H1 (cell line): Measurements from ENCODE around the gene PORCN. TPM values are rescaled to one million over a fixed set of nuclear protein-coding genes. Genes with fewer than 3 reads are reported as not detected.

ENCODE experiments used
- CTCF ChIA-PET: fragments of 300-600 bp; sonication (Branson Sonifier 250); formaldehyde crosslinking; loops from one replicate; lab custom pipeline; 2021; ENCODE audit not compliant: partially characterized antibody; lab: Charles Lee
- POLR2A ChIA-PET: fragments of 300-600 bp; sonication (Branson Sonifier 250); formaldehyde crosslinking; loops from one replicate; lab custom pipeline; 2021; ENCODE audit warnings: inconsistent platforms; ENCODE audit not compliant: partially characterized antibody; lab: Charles Lee
- DNase-seq, 2 experiments: peaks; one replicate each; pipeline versions ENCODE4 v3.0.0 to v3.0.0-alpha.2; 2010 to 2022; ENCODE audit warnings: low spot score in 2 of 2, low read depth in 1 of 2, mixed read lengths in 1 of 2
- FAIRE-seq: peaks from 2 replicates; lab custom pipeline; 2011; peaks lifted over from hg19 to GRCh38; lab: Jason Lieb, UNC
- H2AFZ ChIP-seq: 2 replicates; pipeline ENCODE4 v1.8.1; 2012; ENCODE audit warnings: low read length, inconsistent platforms
- H2AK5ac ChIP-seq: 2 replicates; pipeline ENCODE4 v1.6.1; 2013; ENCODE audit warnings: low read depth, low read length
- H2BK120ac ChIP-seq: replicated peaks from 2 replicates; pipeline ENCODE3; 2013; ENCODE audit warnings: low read depth, low read length, inconsistent platforms
- H2BK12ac ChIP-seq: 2 replicates; pipeline ENCODE4 v1.6.1; 2013; ENCODE audit warnings: low read depth, low read length
- H2BK15ac ChIP-seq: 2 replicates; pipeline ENCODE4 v1.6.1; 2013; ENCODE audit warnings: low read length
- H2BK20ac ChIP-seq: 2 replicates; pipeline ENCODE4 v1.6.1; 2013; ENCODE audit warnings: low read length
- H2BK5ac ChIP-seq: 2 replicates; pipeline ENCODE4 v1.6.1; 2013; ENCODE audit warnings: low read depth, low read length
- H3K14ac ChIP-seq: 2 replicates; pipeline ENCODE4 v1.6.1; 2013; ENCODE audit warnings: inconsistent platforms; ENCODE audit not compliant: insufficient read length
- H3K18ac ChIP-seq: 2 replicates; pipeline ENCODE4 v1.6.1; 2013; ENCODE audit warnings: low read length; ENCODE audit errors: extremely low read depth
- H3K23ac ChIP-seq: 2 replicates; pipeline ENCODE4 v1.6.1; 2013; ENCODE audit warnings: inconsistent platforms; ENCODE audit not compliant: insufficient read length
- H3K23me2 ChIP-seq: 2 replicates; pipeline ENCODE4 v1.6.1; 2013; ENCODE audit warnings: low read depth, low read length
- H3K27ac ChIP-seq: 2 replicates; pipeline ENCODE4 v1.6.1; 2011; ENCODE audit warnings: low read depth, low read length, inconsistent platforms
- H3K27me3 ChIP-seq, 4 experiments: replicated peaks in 1 of 4; 1 replicate in 1 of 4; 2 replicates in 3 of 4; pipeline versions ENCODE4 v1.6.1 to v1.8.1; 2011 to 2013; ENCODE audit warnings: low read length in 3 of 4, mild to moderate bottlenecking in 3 of 4, inconsistent platforms in 2 of 4, mixed read lengths in 2 of 4, moderate library complexity in 1 of 4; ENCODE audit not compliant: control insufficient read depth in 3 of 4, insufficient read depth in 3 of 4; ENCODE audit errors: extremely low read depth in 1 of 4
- H3K36me3 ChIP-seq, 4 experiments: 2 replicates each; pipeline versions ENCODE4 v1.6.1 to v1.8.1; 2011 to 2013; ENCODE audit warnings: mild to moderate bottlenecking in 4 of 4, low read length in 3 of 4, moderate library complexity in 2 of 4, control low read depth in 1 of 4, inconsistent platforms in 1 of 4; ENCODE audit not compliant: insufficient read depth in 4 of 4, control insufficient read depth in 2 of 4
- H3K4ac ChIP-seq: replicated peaks from 2 replicates; pipeline ENCODE3; 2013; ENCODE audit warnings: low read length, low read depth, mixed read lengths, inconsistent platforms; ENCODE audit not compliant: insufficient read length
- H3K4me1 ChIP-seq, 4 experiments: replicated peaks in 1 of 4; 1 replicate in 1 of 4; 2 replicates in 3 of 4; pipeline versions ENCODE4 v1.6.1 to v1.8.1; 2011 to 2013; ENCODE audit warnings: low read length in 3 of 4, inconsistent platforms in 2 of 4, mixed read lengths in 1 of 4; ENCODE audit not compliant: insufficient read depth in 4 of 4, control insufficient read depth in 3 of 4
- H3K4me2 ChIP-seq, 2 experiments: 2 replicates each; pipeline versions ENCODE4 v1.6.1 to v1.8.1; 2011 to 2013; ENCODE audit warnings: low read depth in 2 of 2, low read length in 2 of 2, control low read depth in 1 of 2, inconsistent platforms in 1 of 2, mild to moderate bottlenecking in 1 of 2; ENCODE audit not compliant: insufficient read depth in 1 of 2
- H3K4me3 ChIP-seq, 4 experiments: fragments of 200-600, 300-600 bp in 1 of 4; sonication (generic), shearing (Covaris generic), sonication (Bioruptor Twin) in 1 of 4; 2 replicates each; pipeline versions ENCODE4 v1.5.1 to v1.8.1; 2011 to 2016; ENCODE audit warnings: low read length in 4 of 4, low read depth in 3 of 4, control low read depth in 2 of 4, inconsistent platforms in 2 of 4, mild to moderate bottlenecking in 2 of 4, mixed read lengths in 1 of 4, moderate library complexity in 1 of 4; ENCODE audit not compliant: insufficient read depth in 2 of 4; ENCODE audit errors: extremely low read depth in 1 of 4
- H3K56ac ChIP-seq: replicated peaks from 2 replicates; pipeline ENCODE3; 2013; ENCODE audit warnings: low read depth, mild to moderate bottlenecking, mixed read lengths, low read length, inconsistent platforms; ENCODE audit not compliant: insufficient read length
- H3K79me1 ChIP-seq: 2 replicates; pipeline ENCODE4 v1.6.1; 2013; ENCODE audit warnings: low read depth, low read length, control low read depth
- H3K79me2 ChIP-seq, 2 experiments: 2 replicates each; pipeline versions ENCODE4 v1.6.1 to v1.8.1; 2012 to 2013; ENCODE audit warnings: low read length in 2 of 2, mild to moderate bottlenecking in 2 of 2, inconsistent platforms in 1 of 2; ENCODE audit not compliant: insufficient read depth in 2 of 2, control insufficient read depth in 1 of 2
- H3K9ac ChIP-seq, 4 experiments: replicated peaks in 1 of 4; 1 replicate in 1 of 4; 2 replicates in 3 of 4; pipeline versions ENCODE4 v1.6.1 to v1.8.1; 2011 to 2013; ENCODE audit warnings: low read depth in 3 of 4, low read length in 3 of 4, control low read depth in 2 of 4, mild to moderate bottlenecking in 2 of 4, moderate library complexity in 2 of 4, inconsistent platforms in 1 of 4; ENCODE audit errors: extremely low read depth in 1 of 4
- H3K9me3 ChIP-seq, 2 experiments: 2 replicates each; pipeline versions ENCODE4 v1.6.1 to v1.8.1; 2012 to 2013; ENCODE audit warnings: mild to moderate bottlenecking in 2 of 2, moderate library complexity in 2 of 2, control low read depth in 1 of 2, inconsistent platforms in 1 of 2, low read depth in 1 of 2, low read length in 1 of 2, mixed read lengths in 1 of 2; ENCODE audit not compliant: insufficient read depth in 2 of 2
- H4K20me1 ChIP-seq, 2 experiments: replicated peaks in 1 of 2; 2 replicates each; pipeline versions ENCODE3 to v1.8.1; 2011 to 2013; ENCODE audit warnings: inconsistent platforms in 2 of 2, low read length in 2 of 2, mild to moderate bottlenecking in 1 of 2; ENCODE audit not compliant: insufficient read depth in 2 of 2, control insufficient read depth in 1 of 2
- H4K5ac ChIP-seq: 2 replicates; pipeline ENCODE4 v1.6.1; 2013; ENCODE audit warnings: low read length, low read depth, mixed read lengths, inconsistent platforms; ENCODE audit not compliant: insufficient read length
- H4K8ac ChIP-seq: 2 replicates; pipeline ENCODE4 v1.8.0; 2013; ENCODE audit warnings: mild to moderate bottlenecking, moderate library complexity, low read length, inconsistent platforms; ENCODE audit not compliant: insufficient read depth; ENCODE audit errors: extremely low read depth
- H4K91ac ChIP-seq: replicated peaks from 2 replicates; pipeline ENCODE3; 2013; ENCODE audit warnings: low read length, mixed read lengths, inconsistent platforms; ENCODE audit not compliant: insufficient read length
- ATF3 ChIP-seq: IDR thresholded peaks from 2 replicates; pipeline ENCODE4 v1.6.1; 2011; ENCODE audit warnings: low read depth, mild to moderate bottlenecking, low read length; ENCODE audit not compliant: insufficient read depth
- CBX5 ChIP-seq: fragments of 300-800, 300-1000 bp; sonication (generic); IDR thresholded peaks from 2 replicates; pipeline ENCODE4 v1.7.1; 2016; ENCODE audit warnings: antibody characterized with exemption, low read length, low read depth
- CTBP2 ChIP-seq: IDR thresholded peaks from 2 replicates; pipeline ENCODE4 v1.7.0; 2011; ENCODE audit warnings: borderline replicate concordance, mild to moderate bottlenecking, moderate library complexity, mixed read lengths, low read length; ENCODE audit not compliant: insufficient read depth, insufficient read length
- E2F6 ChIP-seq: IDR thresholded peaks from 2 replicates; pipeline ENCODE4 v1.6.1; 2012; ENCODE audit warnings: inconsistent platforms
- GTF2F1 ChIP-seq: IDR thresholded peaks from 2 replicates; pipeline ENCODE4 v1.6.1; 2012; ENCODE audit warnings: low read depth, low read length, improper control_type of control experiment, borderline replicate concordance
- HDAC2 ChIP-seq, 2 experiments: fragments of 300-600 bp in 1 of 2; sonication (generic) in 1 of 2; IDR thresholded peaks; 2 replicates each; pipeline ENCODE4 v1.6.1; 2011 to 2012; ENCODE audit warnings: low read depth in 2 of 2, low read length in 2 of 2, mild to moderate bottlenecking in 2 of 2, moderate library complexity in 2 of 2, borderline replicate concordance in 1 of 2, inconsistent platforms in 1 of 2
- HDAC6 ChIP-seq: IDR thresholded peaks from one replicate; pipeline ENCODE4 v1.7.1; 2012; ENCODE audit warnings: low read depth, mild to moderate bottlenecking, inconsistent platforms, low read length, moderate library complexity
- JUND ChIP-seq: IDR thresholded peaks from 2 replicates; pipeline ENCODE4 v1.6.1; 2011; ENCODE audit warnings: mild to moderate bottlenecking, improper control_type of control experiment, low read length
- MAFK ChIP-seq: IDR thresholded peaks from 2 replicates; pipeline ENCODE4 v1.6.1; 2012; ENCODE audit warnings: low read depth, mild to moderate bottlenecking, improper control_type of control experiment, low read length
- NANOG ChIP-seq: IDR thresholded peaks from 2 replicates; pipeline ENCODE4 v1.6.1; 2011; ENCODE audit warnings: low read length, low read depth, mild to moderate bottlenecking, inconsistent platforms; ENCODE audit not compliant: insufficient read depth, poor library complexity, severe bottlenecking
- SRF ChIP-seq: IDR thresholded peaks from 2 replicates; pipeline ENCODE4 v1.6.1; 2011; ENCODE audit warnings: mild to moderate bottlenecking, low read depth, low read length, moderate library complexity
- TAF1 ChIP-seq: IDR thresholded peaks from 2 replicates; pipeline ENCODE4 v1.6.1; 2011; ENCODE audit warnings: mild to moderate bottlenecking, low read depth, low read length
- WGBS, 2 experiments: shearing (Covaris generic) in 1 of 2; methylation state at CpG; one replicate each; pipeline versions ENCODE4 v1.1.6 to v1.1.7; 2013 to 2015; ENCODE audit warnings: low lambda C conversion rate in 2 of 2, mixed read lengths in 2 of 2, inconsistent platforms in 1 of 2, low coverage in 1 of 2, missing lambda C conversion rate in 1 of 2; ENCODE audit not compliant: insufficient replicate concordance in 2 of 2, insufficient coverage in 1 of 2, insufficient read length in 1 of 2; ENCODE audit errors: extremely low coverage in 1 of 2, missing lambda C conversion rate in 1 of 2; 5-methylcytosine and 5-hydroxymethylcytosine counted together
- polyA plus RNA-seq, 7 experiments: library from polyadenylated mRNA; depleted of rRNA in 3 of 7; stranded (reverse) in 5 of 7; unstranded in 2 of 7; fragments of >200 nt in 5 of 7; fragments of 200-250 nt in 2 of 7; gene quantifications; 1 replicate in 5 of 7; 2 replicates in 1 of 7; 4 replicates in 1 of 7; pipeline versions ENCODE4 v1.2.1 to v1.2.3, GENCODE V29; 2011 to 2013; ENCODE audit warnings: missing spikeins in 2 of 7, mixed read lengths in 2 of 7
- total RNA-seq: library from RNA; stranded (reverse); fragmentation: NEBNext Ultra II Directional; extraction: Animal tissue kit (Norgen Biotek cat#: 25700); gene quantifications from 2 replicates; pipeline ENCODE4 v1.2.1, GENCODE V29; 2021

Gene PORCN
- total and polyA plus RNA-seq, 2 of the 8 experiments (the other 6 are each of a cell fraction or from before 2014, with no cell fraction given) = 14.6 to 34.1 TPM

- Histone ChIP-seq H2AK5ac (no peak overlapping the region), H2AFZ (no peak overlapping the region), H4K20me1 (no peaks in the 10 kb centered on the region), H3K79me1 (no peaks in the 10 kb centered on the region), H4K91ac (no peak overlapping the region), H3K56ac (no peak overlapping the region), H3K4me2 (no peak overlapping the region), H2BK15ac (no peak overlapping the region), H2BK20ac (no peak overlapping the region), H3K9me3 (no peaks in the 10 kb centered on the region), H3K4me1 (no peaks in the 10 kb centered on the region; a peak in 1 of 7 replicates), H3K23ac (no peak overlapping the region), H3K36me3 (no peaks in the 10 kb centered on the region; a peak in 2 of 8 replicates), H3K18ac (no peak overlapping the region), H2BK120ac (no peak overlapping the region), H3K14ac (no peak overlapping the region), H3K27me3 (no peaks in the 10 kb centered on the region), H4K8ac (no peak overlapping the region), H3K27ac (no peak overlapping the region), H4K5ac (no peak overlapping the region), H3K23me2 (no peaks in the 10 kb centered on the region), H3K4ac (no peak overlapping the region), H3K4me3 (no peak overlapping the region), H3K9ac (no peak overlapping the region; a peak in 1 of 7 replicates), H2BK12ac (no peak overlapping the region), H2BK5ac (no peak overlapping the region), H3K79me2 (no peaks in the 10 kb centered on the region)
- CTCF ChIA-PET = interaction anchor here (3.0 to 3.9 kb wide), 2 partner anchors 23 to 409 kb away, joined by 22 to 32 read pairs; partner anchors contain the start of gene SLC38A5
- DNase-seq (no peak), FAIRE-seq (peak; percentile 7)
- WGBS, 2 experiments = 94% methylated on average over 6 of the region's 9 CpGs; no CpG with 5 or more reads in 1 of the 2 experiments
- POLR2A ChIA-PET = no interaction called here
- TF ChIP-seq ATF3 (no peak), CTBP2 (no peak), GTF2F1 (no peak), HDAC2 (IDR thresholded peaks at IDR 0.05; ENCODE audit: borderline replicate concordance in 1 of 2, low read depth in 2 of 2, low read length in 2 of 2) (no peak), MAFK (no peak), CBX5 (no peak), TAF1 (no peak), SRF (no peak), NANOG (no peak), HDAC6 (no peak), JUND (no peak), E2F6 (no peak)
Measured at GRCh38 chrX:48491809-48492208, 17.0 kb upstream of the PORCN start.
